ENCODE data around the gene MPG. TPM values are rescaled to one million over a fixed set of nuclear protein-coding genes. Genes with fewer than 3 reads are reported as not detected.
"Not testable (repeated sequence)": the region's sequence is repeated elsewhere in the genome, so short reads cannot be mapped to it uniquely, and the experiment has no call there.

Gene MPG
- total RNA-seq, 4 donors from 2014 or later: 46.8 to 94.4 (median 70.9) TPM

- no peaks in the 10 kb centered on the region for H3K4me1 ChIP-seq
- DNase-seq (ENCODE audit: low spot score in 2 of 2): peak in 1 of 2 donors; percentile 31
- no peak overlapping the region for H3K27ac ChIP-seq
- no peaks in the 10 kb centered on the region for H3K9me3 ChIP-seq
- H3K36me3 ChIP-seq: peaks cover 26% of the 10 kb centered on the region
- no peaks in the 10 kb centered on the region for H3K27me3 ChIP-seq
- no peak for TF ChIP-seq EP300 (IDR thresholded peaks at IDR 0.05)
- TF ChIP-seq POLR2AphosphoS5 (IDR thresholded peaks at IDR 0.05): no peak
- no peak for TF ChIP-seq CTCF (IDR thresholded peaks at IDR 0.05)
- TF ChIP-seq POLR2A (IDR thresholded peaks at IDR 0.05): no peak
- 96% methylated on average over 8 of the region's 8 CpGs for WGBS
- H3K4me3 ChIP-seq: no peak overlapping the region
Measured at GRCh38 chr16:44655-45054, 33.4 kb upstream of the MPG start.

GRCh38 chr16:45454-45853 lies 32.6 kb upstream of the MPG start:
- 98% methylated on average over 5 of the region's 5 CpGs for WGBS
- no peak overlapping the region for H3K4me3 ChIP-seq
- DNase-seq (ENCODE audit: low spot score in 2 of 2): peak in 1 of 2 donors; percentile 26
- H3K27ac ChIP-seq: no peak overlapping the region
- no peaks in the 10 kb centered on the region for H3K27me3 ChIP-seq
- no peaks in the 10 kb centered on the region for H3K4me1 ChIP-seq
- H3K9me3 ChIP-seq: no peaks in the 10 kb centered on the region
- TF ChIP-seq CTCF (IDR thresholded peaks at IDR 0.05): no peak
- no peak for TF ChIP-seq POLR2A (IDR thresholded peaks at IDR 0.05)
- no peak for TF ChIP-seq EP300 (IDR thresholded peaks at IDR 0.05)
- TF ChIP-seq POLR2AphosphoS5 (IDR thresholded peaks at IDR 0.05): no peak
- peaks cover 28% of the 10 kb centered on the region for H3K36me3 ChIP-seq

DNA sequence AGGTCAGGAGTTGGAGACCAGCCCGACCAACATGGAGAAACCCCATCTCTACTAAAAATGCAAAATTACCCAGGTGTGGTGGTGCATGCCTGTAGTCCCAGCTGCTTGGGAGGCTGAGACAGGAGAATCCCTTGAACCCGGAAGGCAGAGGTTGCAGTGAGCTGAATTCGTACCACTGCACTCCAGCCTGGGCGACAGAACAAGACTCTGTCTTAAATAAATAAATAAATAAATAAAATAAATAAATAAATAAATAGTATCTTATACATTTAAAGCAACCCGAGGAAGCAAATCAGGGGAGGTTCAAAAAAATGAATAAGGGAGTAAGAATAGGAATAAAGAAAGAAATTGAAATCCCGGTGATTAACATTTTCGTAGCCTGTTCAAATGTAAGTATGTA lies 31.5 kb upstream of the MPG start:
- peaks cover 31% of the 10 kb centered on the region for H3K36me3 ChIP-seq
- not testable (repeated sequence) for H3K4me3 ChIP-seq, H3K4me1 ChIP-seq, H3K27ac ChIP-seq, H3K9me3 ChIP-seq, H3K27me3 ChIP-seq
- 93% methylated on average over 7 of the region's 7 CpGs for WGBS
- peak in 1 of 2 donors; percentile 57 for DNase-seq (ENCODE audit: low spot score in 2 of 2)

- no peak for DNase-seq (ENCODE audit: low spot score in 2 of 2)
- H3K27me3 ChIP-seq: no peaks in the 10 kb centered on the region
- H3K4me1 ChIP-seq: peaks cover 2% of the 10 kb centered on the region
- WGBS: 96% methylated on average over 7 of the region's 7 CpGs
- no peak overlapping the region for H3K27ac ChIP-seq
- peaks cover 31% of the 10 kb centered on the region for H3K36me3 ChIP-seq
- no peak overlapping the region for H3K4me3 ChIP-seq
- no peaks in the 10 kb centered on the region for H3K9me3 ChIP-seq
- TF ChIP-seq POLR2A (IDR thresholded peaks at IDR 0.05): no peak
- TF ChIP-seq EP300 (IDR thresholded peaks at IDR 0.05): no peak
- no peak for TF ChIP-seq POLR2AphosphoS5 (IDR thresholded peaks at IDR 0.05)
- TF ChIP-seq CTCF (IDR thresholded peaks at IDR 0.05): no peak
Measured at GRCh38 chr16:47234-47633, 30.8 kb upstream of the MPG start.

GRCh38 chr16:50769-51591 lies 27.0 kb upstream of the MPG start:
- no peaks in the 10 kb centered on the region for H3K9me3 ChIP-seq
- H3K27me3 ChIP-seq: no peaks in the 10 kb centered on the region
- WGBS: 92% methylated on average over 15 of the region's 15 CpGs
- no peak for DNase-seq (ENCODE audit: low spot score in 2 of 2)
- peaks cover 25% of the 10 kb centered on the region for H3K36me3 ChIP-seq
- TF ChIP-seq POLR2A (IDR thresholded peaks at IDR 0.05) (no peak), POLR2AphosphoS5 (IDR thresholded peaks at IDR 0.05) (no peak), EP300 (IDR thresholded peaks at IDR 0.05) (no peak), CTCF (IDR thresholded peaks at IDR 0.05) (no peak)
- no peak overlapping the region for H3K4me3 ChIP-seq
- no peak overlapping the region for H3K27ac ChIP-seq
- H3K4me1 ChIP-seq: peaks cover 19% of the 10 kb centered on the region
